NCI-H2081 treated with DMSO at 0.1 percent for 48 hours (cell line): ENCODE measurements around the gene DAZ2.
"Not testable (repeated sequence)": the region's sequence is repeated elsewhere in the genome, so short reads cannot be mapped to it uniquely, and the experiment has no call there.

Source experiments
- DNase-seq: peaks from one replicate; lab custom pipeline; 2025; lab: John Stamatoyannopoulos, UW

The DAZ2 gene, protein sequence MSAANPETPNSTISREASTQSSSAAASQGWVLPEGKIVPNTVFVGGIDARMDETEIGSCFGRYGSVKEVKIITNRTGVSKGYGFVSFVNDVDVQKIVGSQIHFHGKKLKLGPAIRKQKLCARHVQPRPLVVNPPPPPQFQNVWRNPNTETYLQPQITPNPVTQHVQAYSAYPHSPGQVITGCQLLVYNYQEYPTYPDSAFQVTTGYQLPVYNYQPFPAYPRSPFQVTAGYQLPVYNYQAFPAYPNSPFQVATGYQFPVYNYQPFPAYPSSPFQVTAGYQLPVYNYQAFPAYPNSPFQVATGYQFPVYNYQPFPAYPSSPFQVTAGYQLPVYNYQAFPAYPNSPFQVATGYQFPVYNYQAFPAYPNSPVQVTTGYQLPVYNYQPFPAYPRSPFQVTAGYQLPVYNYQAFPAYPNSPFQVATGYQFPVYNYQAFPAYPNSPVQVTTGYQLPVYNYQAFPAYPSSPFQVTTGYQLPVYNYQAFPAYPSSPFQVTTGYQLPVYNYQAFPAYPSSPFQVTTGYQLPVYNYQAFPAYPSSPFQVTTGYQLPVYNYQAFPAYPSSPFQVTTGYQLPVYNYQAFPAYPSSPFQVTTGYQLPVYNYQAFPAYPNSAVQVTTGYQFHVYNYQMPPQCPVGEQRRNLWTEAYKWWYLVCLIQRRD

DNA sequence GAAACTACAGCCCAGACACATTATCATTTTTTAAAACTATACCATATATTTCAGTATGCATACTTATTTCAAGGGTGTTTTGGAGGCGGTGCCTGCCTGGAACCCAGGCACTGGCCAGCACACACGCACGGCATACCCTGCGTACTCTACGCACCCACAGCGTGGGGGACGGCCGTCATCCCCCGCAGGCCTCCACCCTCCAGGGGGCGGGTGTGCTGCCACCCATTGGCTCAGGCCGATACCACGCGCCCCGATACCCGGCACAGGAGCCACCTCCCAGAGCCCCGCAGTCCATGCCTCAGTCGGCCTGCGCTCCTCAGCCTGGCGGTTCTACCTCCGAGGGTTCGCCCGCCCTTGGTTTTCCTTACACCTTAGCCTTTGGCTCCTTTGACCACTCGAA is at the start of gene DAZ2:
DAZ2 (plus strand) TSS at position 301 of the 400 bp plus-strand sequence. CDS start 208 bp downstream, outside the sequence.
- not testable (repeated sequence) for DNase-seq

DNA sequence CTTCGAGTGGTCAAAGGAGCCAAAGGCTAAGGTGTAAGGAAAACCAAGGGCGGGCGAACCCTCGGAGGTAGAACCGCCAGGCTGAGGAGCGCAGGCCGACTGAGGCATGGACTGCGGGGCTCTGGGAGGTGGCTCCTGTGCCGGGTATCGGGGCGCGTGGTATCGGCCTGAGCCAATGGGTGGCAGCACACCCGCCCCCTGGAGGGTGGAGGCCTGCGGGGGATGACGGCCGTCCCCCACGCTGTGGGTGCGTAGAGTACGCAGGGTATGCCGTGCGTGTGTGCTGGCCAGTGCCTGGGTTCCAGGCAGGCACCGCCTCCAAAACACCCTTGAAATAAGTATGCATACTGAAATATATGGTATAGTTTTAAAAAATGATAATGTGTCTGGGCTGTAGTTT is 20.4 kb upstream of the DAZ2 start, which contains the start of gene DAZ1:
DAZ1 (minus strand) TSS at position 101 of the 400 bp plus-strand sequence. CDS start 208 bp downstream, outside the sequence.
- not testable (repeated sequence) for DNase-seq

DNA sequence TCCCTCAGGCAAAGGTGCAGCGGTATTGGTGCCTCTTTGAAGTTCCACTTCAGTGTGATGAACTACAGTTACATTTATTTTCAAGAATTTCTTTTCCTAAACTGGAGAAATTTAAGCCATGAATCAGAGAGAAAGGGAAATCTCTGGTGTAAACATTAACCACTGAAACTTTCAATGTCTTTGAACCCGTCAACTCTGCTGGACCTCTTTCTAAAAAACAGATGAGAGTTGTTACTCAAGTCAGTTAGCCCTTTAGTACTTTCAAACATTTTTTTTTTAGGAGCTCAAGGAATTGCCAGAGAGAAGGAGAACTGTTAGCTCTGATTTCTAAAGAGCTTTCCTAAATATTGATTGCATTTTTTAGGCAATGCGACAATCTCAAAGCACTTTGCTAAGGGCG is 11.9 kb upstream of the DAZ2 start:
- not testable (repeated sequence) for DNase-seq

DNA sequence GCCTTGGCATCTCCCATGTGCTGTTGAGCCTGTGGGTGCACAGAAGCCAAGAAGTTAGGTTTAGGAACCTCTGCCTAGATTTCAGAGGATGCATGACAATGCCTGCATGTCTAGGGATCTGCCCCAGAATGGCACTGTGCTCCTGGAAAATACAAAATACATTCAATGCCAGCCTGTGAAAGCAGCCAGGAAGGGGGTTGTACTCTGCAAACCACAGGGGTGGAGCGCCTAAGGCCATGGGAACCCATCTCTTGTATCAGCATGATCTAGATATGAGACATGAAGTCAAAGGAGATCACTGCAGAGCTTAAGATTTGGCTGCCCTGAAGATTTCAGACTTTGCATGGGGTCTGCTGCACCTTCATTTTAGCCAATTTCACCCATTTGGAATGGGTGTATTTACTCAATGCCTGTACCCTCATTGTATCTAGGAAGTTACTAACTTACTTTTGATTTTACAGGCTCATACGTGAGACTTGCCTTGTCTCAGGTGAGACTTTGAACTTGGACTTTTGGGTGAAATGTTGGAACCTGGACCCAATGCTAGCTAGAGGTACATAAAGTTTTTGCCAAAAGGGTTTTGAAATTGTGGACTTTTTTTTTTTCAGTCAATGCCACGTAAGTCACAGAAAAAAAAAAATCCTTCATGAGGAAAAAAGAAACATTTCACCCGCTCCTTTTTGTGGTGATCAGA is 9.4 kb upstream of the DAZ2 start:
- not testable (repeated sequence) for DNase-seq

DNA sequence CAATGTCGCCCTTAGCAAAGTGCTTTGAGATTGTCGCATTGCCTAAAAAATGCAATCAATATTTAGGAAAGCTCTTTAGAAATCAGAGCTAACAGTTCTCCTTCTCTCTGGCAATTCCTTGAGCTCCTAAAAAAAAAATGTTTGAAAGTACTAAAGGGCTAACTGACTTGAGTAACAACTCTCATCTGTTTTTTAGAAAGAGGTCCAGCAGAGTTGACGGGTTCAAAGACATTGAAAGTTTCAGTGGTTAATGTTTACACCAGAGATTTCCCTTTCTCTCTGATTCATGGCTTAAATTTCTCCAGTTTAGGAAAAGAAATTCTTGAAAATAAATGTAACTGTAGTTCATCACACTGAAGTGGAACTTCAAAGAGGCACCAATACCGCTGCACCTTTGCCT is 8.7 kb upstream of the DAZ2 start:
- DNase-seq, result not testable (repeated sequence)
